Epithelial cell of proximal tubule (primary cell): ENCODE results near the gene IFT22. TPM values are rescaled to one million over a fixed set of nuclear protein-coding genes. Genes with fewer than 3 reads are reported as not detected.

Source experiments
- DNase-seq: peaks from one replicate; pipeline ENCODE4 v3.0.0-alpha.2; 2011; ENCODE audit warnings: low read depth
- H3K4me3 ChIP-seq: 2 replicates; pipeline ENCODE4 v1.5.1; 2011; ENCODE audit warnings: low read depth, mild to moderate bottlenecking, low read length
- CTCF ChIP-seq: conservative IDR thresholded peaks from 2 replicates; pipeline ENCODE4 v1.5.1; 2012; ENCODE audit warnings: low read depth, mild to moderate bottlenecking, low read length
- total RNA-seq: library from RNA; depleted of rRNA; stranded (reverse); fragments of >200 nt; gene quantifications from 2 replicates; pipeline ENCODE4 v1.2.3, GENCODE V29; 2015

IFT22 gene
- total RNA-seq, 1 donor from 2014 or later, result 45.3 TPM

- no peak for TF ChIP-seq CTCF
- no peak for DNase-seq
Observed at GRCh38 chr7:101342892-101343291, 21.3 kb upstream of the IFT22 start.

GRCh38 chr7:101340379-101340778, 18.8 kb upstream of the IFT22 start:
- H3K4me3 ChIP-seq, result no peak overlapping the region
- DNase-seq, result no peak
- no peak for TF ChIP-seq CTCF

More at GRCh38 chr7:101342892-101343291, 21.3 kb upstream of the IFT22 start:
- no peak overlapping the region for H3K4me3 ChIP-seq

GRCh38 chr7:101333912-101334311, 12.3 kb upstream of the IFT22 start:
- no peak overlapping the region for H3K4me3 ChIP-seq
- TF ChIP-seq CTCF, result no peak
- no peak for DNase-seq

GRCh38 chr7:101332026-101332425, 10.4 kb upstream of the IFT22 start:
- DNase-seq, result no peak
- TF ChIP-seq CTCF, result no peak

GRCh38 chr7:101330011-101330484, 8.4 kb upstream of the IFT22 start:
- no peak for TF ChIP-seq CTCF
- DNase-seq, result no peak
- H3K4me3 ChIP-seq, result no peak overlapping the region

More at GRCh38 chr7:101332026-101332425, 10.4 kb upstream of the IFT22 start:
- H3K4me3 ChIP-seq, result no peak overlapping the region

- TF ChIP-seq CTCF, result no peak
- H3K4me3 ChIP-seq, result no peak overlapping the region
- no peak for DNase-seq
Observed at GRCh38 chr7:101328159-101328558, 6.5 kb upstream of the IFT22 start.

- DNase-seq, result no peak
- no peak for TF ChIP-seq CTCF
- H3K4me3 ChIP-seq, result no peak overlapping the region
Observed at GRCh38 chr7:101319401-101319800, 2.2 kb downstream of the IFT22 start.
